ENCODE measurements around the gene ETV3L. TPM values are rescaled to one million over a fixed set of nuclear protein-coding genes. Genes with fewer than 3 reads are reported as not detected.
A peak's percentile ranks its signal among the peaks of the same experiment; 100 is the strongest.

ETV3L gene
- total RNA-seq, 2 experiments from 2014 or later, result not detected

GRCh38 chr1:157144509-157144908, 44.9 kb upstream of the ETV3L start:
- TF ChIP-seq CTCF (IDR thresholded peaks at IDR 0.05), result no peak
- CTCF ChIA-PET, result interaction anchor here (0.8 kb wide), 1 partner anchor 11 kb away, joined by 3 read pairs; no protein-coding TSS in a partner anchor
- Mint-ChIP-seq H3K4me1 (ENCODE audit: low read depth) (peaks cover 36% of the 10 kb centered on the region), H3K9me3 (no peaks in the 10 kb centered on the region), H3K27me3 (no peaks in the 10 kb centered on the region), H3K4me3 (no peak overlapping the region), H3K27ac (no peak overlapping the region), H3K36me3 (ENCODE audit: low read depth) (no peaks in the 10 kb centered on the region)
- intact Hi-C loops (cut with micrococcal nuclease), result no loop called here
- no peak for DNase-seq
- POLR2A ChIA-PET, result no interaction called here
- no peak for ATAC-seq

- Mint-ChIP-seq H3K27ac (no peak overlapping the region), H3K4me1 (ENCODE audit: low read depth) (peaks cover 37% of the 10 kb centered on the region), H3K4me3 (no peak overlapping the region), H3K27me3 (no peaks in the 10 kb centered on the region), H3K9me3 (no peaks in the 10 kb centered on the region), H3K36me3 (ENCODE audit: low read depth) (no peaks in the 10 kb centered on the region)
- DNase-seq (no peak), ATAC-seq (no peak)
- intact Hi-C loops (cut with micrococcal nuclease), result no loop called here
- POLR2A ChIA-PET, result interaction anchor here (0.8 kb wide), 1 partner anchor 10 kb away, joined by 3 read pairs; no protein-coding TSS in a partner anchor
- no peak for TF ChIP-seq CTCF (IDR thresholded peaks at IDR 0.05)
- CTCF ChIA-PET, result interaction anchor here (1.9 to 10.9 kb wide), 2 partner anchors 12 to 53 kb away, joined by 12 to 99 read pairs; no protein-coding TSS in a partner anchor
These were observed 43.3 kb upstream of the ETV3L start for GRCh38 chr1:157142765-157143423.

GRCh38 chr1:157142201-157142600, 42.6 kb upstream of the ETV3L start:
- Mint-ChIP-seq H3K4me3 (no peak overlapping the region), H3K27ac (no peak overlapping the region), H3K27me3 (no peaks in the 10 kb centered on the region), H3K4me1 (ENCODE audit: low read depth) (peaks cover 32% of the 10 kb centered on the region), H3K36me3 (ENCODE audit: low read depth) (peaks cover 6% of the 10 kb centered on the region), H3K9me3 (no peaks in the 10 kb centered on the region)
- DNase-seq (no peak), ATAC-seq (no peak)
- intact Hi-C loops (cut with micrococcal nuclease), result no loop called here
- ChIA-PET POLR2A (interaction anchor here (0.8 kb wide), 1 partner anchor 9 kb away, joined by 3 read pairs; no protein-coding TSS in a partner anchor), CTCF (interaction anchor here (1.9 to 10.9 kb wide), 2 partner anchors 13 to 52 kb away, joined by 12 to 99 read pairs; no protein-coding TSS in a partner anchor)
- no peak for TF ChIP-seq CTCF (IDR thresholded peaks at IDR 0.05)

- intact Hi-C loops (cut with micrococcal nuclease), result no loop called here
- ChIA-PET CTCF (interaction anchor here (1.9 to 10.9 kb wide), 3 partner anchors 9 to 51 kb away, joined by 5 to 99 read pairs (median 12); no protein-coding TSS in a partner anchor), POLR2A (interaction anchor here (1.0 kb wide), 1 partner anchor 15 kb away, joined by 3 read pairs; no protein-coding TSS in a partner anchor)
- H3K4me1 Mint-ChIP-seq (ENCODE audit: low read depth), result peaks cover 36% of the 10 kb centered on the region
- H3K27ac Mint-ChIP-seq, result peak overlapping the region; percentile 40
- no peaks in the 10 kb centered on the region for H3K27me3 Mint-ChIP-seq
- H3K36me3 Mint-ChIP-seq (ENCODE audit: low read depth), result peaks cover 11% of the 10 kb centered on the region
- ATAC-seq, result no peak
- no peak for TF ChIP-seq CTCF (IDR thresholded peaks at IDR 0.05)
- DNase-seq, result no peak
- H3K9me3 Mint-ChIP-seq, result no peaks in the 10 kb centered on the region
- H3K4me3 Mint-ChIP-seq, result no peak overlapping the region
These were observed 41.7 kb upstream of the ETV3L start for GRCh38 chr1:157141212-157141855.

All from activated CD8-positive, alpha-beta T cell treated with anti-CD3 and anti-CD28 coated beads for 36 hours (primary cell).